K562 (cell line): ENCODE data around the gene ELF1. TPM values are rescaled to one million over a fixed set of nuclear protein-coding genes. Genes with fewer than 3 reads are reported as not detected.

ENCODE experiments used
- CEBPG ChIP-seq, 3 experiments: fragments of 200-800 bp in 1 of 3; sonication (Bioruptor generic) in 1 of 3; sonication (generic) in 1 of 3; formaldehyde crosslinking in 1 of 3; IDR thresholded peaks in 2 of 3; conservative IDR thresholded peaks in 1 of 3; 2 replicates each; pipeline versions ENCODE4 v1.6.1 to v1.8.0; 2016 to 2022; ENCODE audit warnings: missing compliant biosample characterization in 2 of 3, missing genetic modification characterization in 2 of 3, mild to moderate bottlenecking in 1 of 3, missing genetic modification reagents in 1 of 3
- KDM5B ChIP-seq: fragments of 200-600 bp; sonication (generic); IDR thresholded peaks from 2 replicates; pipeline ENCODE4 v1.6.1; 2012; ENCODE audit warnings: low read depth, mild to moderate bottlenecking, moderate library complexity, low read length, control low read depth, inconsistent platforms; ENCODE audit not compliant: insufficient replicate concordance
- polyA plus RNA-seq, 8 experiments: library from polyadenylated mRNA; depleted of rRNA in 4 of 8; stranded (reverse) in 5 of 8; unstranded in 3 of 8; fragments of >200 nt; fragmentation: Nextera tagmentation in 2 of 8; fragmentation: Illumina TruSeq in 1 of 8; extraction: Ambion mirVana in 2 of 8; extraction: Trizol in 1 of 8; gene quantifications; 2 replicates each; pipeline versions ENCODE4 v1.2.1 to v1.2.3, GENCODE V29; 2011 to 2014; ENCODE audit warnings: inconsistent platforms in 1 of 8, missing spikeins in 1 of 8
- total RNA-seq, 7 experiments: library from RNA; depleted of rRNA in 6 of 7; stranded (reverse); fragments of >200 nt in 6 of 7; fragmentation: Illumina TruSeq in 2 of 7; extraction: Trizol in 2 of 7; gene quantifications; 2 replicates each; pipeline versions ENCODE4 v1.2.1 to v1.2.3, GENCODE V29; 2011 to 2021; ENCODE audit warnings: low replicate concordance in 1 of 7
- TF ChIP-seq, protein P1 (sequence below): sonication (generic); formaldehyde crosslinking; IDR thresholded peaks from 2 replicates; pipeline ENCODE4 v1.8.1; 2023; ENCODE audit warnings: mild to moderate bottlenecking, missing genetic modification reagents

ELF1 gene
- total and polyA plus RNA-seq, 9 of the 15 experiments (the other 6 are each of a cell fraction or from before 2014, with no cell fraction given) = 24.7 to 54.4 (median 33.4) TPM

DNA sequence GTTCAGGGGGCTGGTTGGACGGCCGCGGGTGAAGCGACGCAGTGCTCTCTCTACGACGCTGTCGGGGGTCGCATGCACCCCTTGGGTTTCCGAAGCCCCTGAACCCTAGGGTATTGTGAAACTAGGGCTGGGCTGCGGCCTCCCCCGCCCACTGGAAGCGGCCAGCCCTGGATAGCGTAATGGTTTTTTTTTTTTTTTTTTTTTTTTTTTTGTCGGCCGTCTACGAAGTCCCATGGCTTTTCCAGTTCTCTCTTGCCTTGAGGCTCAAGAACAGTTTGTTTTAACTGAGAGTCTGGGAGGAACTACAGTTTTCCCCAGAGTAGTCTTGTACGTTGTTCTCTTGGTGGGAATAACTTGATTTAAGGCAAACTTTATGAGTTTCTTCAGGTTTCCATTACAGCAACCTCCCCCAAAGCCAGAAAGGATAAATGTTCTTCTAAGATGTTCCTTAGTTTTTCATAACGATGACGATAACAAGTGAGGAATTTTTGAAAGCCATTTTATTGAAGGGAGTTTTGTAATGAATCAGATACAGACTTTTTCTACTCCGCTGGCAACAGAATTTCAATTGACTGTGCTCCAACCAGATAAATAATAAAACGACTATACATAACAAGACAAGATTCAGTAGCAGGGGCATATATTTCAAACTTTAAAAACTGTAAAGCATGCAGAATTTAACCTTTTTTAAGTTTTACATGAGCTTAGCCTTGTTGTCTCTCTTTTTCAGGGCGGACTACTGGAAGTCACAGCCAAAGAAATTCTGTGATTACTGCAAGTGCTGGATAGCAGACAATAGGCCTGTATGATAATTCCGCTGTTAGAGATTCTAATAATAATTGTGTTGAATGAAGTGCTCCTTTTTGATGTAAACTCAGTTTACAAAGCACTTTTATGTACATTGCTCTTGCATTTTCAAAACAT, 43.1 kb upstream of the ELF1 start (continued):
- TF ChIP-seq, protein P1, sequence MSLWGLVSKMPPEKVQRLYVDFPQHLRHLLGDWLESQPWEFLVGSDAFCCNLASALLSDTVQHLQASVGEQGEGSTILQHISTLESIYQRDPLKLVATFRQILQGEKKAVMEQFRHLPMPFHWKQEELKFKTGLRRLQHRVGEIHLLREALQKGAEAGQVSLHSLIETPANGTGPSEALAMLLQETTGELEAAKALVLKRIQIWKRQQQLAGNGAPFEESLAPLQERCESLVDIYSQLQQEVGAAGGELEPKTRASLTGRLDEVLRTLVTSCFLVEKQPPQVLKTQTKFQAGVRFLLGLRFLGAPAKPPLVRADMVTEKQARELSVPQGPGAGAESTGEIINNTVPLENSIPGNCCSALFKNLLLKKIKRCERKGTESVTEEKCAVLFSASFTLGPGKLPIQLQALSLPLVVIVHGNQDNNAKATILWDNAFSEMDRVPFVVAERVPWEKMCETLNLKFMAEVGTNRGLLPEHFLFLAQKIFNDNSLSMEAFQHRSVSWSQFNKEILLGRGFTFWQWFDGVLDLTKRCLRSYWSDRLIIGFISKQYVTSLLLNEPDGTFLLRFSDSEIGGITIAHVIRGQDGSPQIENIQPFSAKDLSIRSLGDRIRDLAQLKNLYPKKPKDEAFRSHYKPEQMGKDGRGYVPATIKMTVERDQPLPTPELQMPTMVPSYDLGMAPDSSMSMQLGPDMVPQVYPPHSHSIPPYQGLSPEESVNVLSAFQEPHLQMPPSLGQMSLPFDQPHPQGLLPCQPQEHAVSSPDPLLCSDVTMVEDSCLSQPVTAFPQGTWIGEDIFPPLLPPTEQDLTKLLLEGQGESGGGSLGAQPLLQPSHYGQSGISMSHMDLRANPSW (CRISPR knock-in tag) = no peak
- TF ChIP-seq KDM5B (no peak), CEBPG (CRISPR knock-in tag; IDR thresholded peaks at IDR 0.05) (peak; percentile 80; the same call in 1 of the 2 replicates), CEBPG (tag; conservative IDR thresholded peaks at IDR 0.05 in 1 of 2, IDR thresholded peaks at IDR 0.05 in 1 of 2) (peak; percentile 44 to 91; a peak in 3 of 4 replicates)
